Right ventricle myocardium superior (tissue), 1 donor: ENCODE results near the gene EDAR. TPM values are rescaled to one million over a fixed set of nuclear protein-coding genes. Genes with fewer than 3 reads are reported as not detected.

Experiments used
- ATAC-seq: fragments of 200-7000 bp; cut with Tn5 transposase; one replicate; pipeline ENCODE4 v1.9.1; 2020; ENCODE audit warnings: mild to moderate bottlenecking; ENCODE audit not compliant: poor library complexity
- DNase-seq: peaks from one replicate; pipeline ENCODE4 v3.0.0-alpha.2; 2020
- intact Hi-C: fragments of 100-400 bp; cut with DNase I; formaldehyde crosslinking; loops from one replicate; pipeline ENCODE4 v1.11.2; 2022
- total RNA-seq: library from RNA; stranded (reverse); fragmentation: NEBNext Ultra II Directional; extraction: Animal tissue kit (Norgen Biotek cat#: 25700); gene quantifications from one replicate; pipeline ENCODE4 v1.2.1, GENCODE V29; 2021
- donor health status: DM: no; HTN: yes; CAD: no; lungs with severe emphysema.

Gene EDAR
- total RNA-seq, 1 donor from 2014 or later: 0.11 TPM

DNA sequence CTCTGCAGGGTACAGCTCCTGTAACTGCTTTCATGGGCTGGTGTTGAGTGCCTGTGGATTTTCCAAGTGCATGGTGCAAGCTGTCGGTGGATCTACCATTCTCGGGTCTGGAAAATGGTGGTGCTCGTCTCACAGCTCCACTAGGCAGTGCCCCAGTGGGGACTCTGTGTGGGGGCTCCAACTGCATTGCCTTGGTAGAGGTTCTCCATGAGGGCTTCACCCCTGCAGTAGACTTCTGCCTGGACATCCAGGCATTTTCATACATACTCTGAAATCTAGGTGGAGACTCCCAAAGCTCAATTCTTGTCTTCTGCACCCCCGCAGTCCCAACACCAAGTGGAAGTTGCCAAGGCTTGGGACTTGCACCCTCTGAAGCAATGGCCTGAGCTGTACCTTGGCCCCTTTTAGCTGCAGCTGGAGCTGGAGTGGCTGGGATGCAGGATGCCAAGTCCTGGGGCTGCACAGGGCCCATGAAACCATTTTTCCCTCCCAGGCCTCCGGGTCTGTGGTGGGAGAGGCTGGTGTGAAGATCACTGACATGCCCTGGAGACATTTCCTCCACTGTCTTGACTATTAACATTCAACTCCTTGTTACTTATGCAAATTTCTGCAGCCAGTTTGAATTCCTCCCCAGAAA, 41.6 kb downstream of the EDAR start:
- DNase-seq (no peak), ATAC-seq (no peak)
- intact Hi-C loops: no loop called here

GRCh38 chr2:108946442-108946841, 42.6 kb downstream of the EDAR start:
- no peak for DNase-seq
- intact Hi-C loops: no loop called here
- ATAC-seq: no peak

- ATAC-seq (peak; percentile 97), DNase-seq (peak; percentile 89)
- intact Hi-C loops: no loop called here
These were observed 43.1 kb downstream of the EDAR start for GRCh38 chr2:108945969-108946368.

DNA sequence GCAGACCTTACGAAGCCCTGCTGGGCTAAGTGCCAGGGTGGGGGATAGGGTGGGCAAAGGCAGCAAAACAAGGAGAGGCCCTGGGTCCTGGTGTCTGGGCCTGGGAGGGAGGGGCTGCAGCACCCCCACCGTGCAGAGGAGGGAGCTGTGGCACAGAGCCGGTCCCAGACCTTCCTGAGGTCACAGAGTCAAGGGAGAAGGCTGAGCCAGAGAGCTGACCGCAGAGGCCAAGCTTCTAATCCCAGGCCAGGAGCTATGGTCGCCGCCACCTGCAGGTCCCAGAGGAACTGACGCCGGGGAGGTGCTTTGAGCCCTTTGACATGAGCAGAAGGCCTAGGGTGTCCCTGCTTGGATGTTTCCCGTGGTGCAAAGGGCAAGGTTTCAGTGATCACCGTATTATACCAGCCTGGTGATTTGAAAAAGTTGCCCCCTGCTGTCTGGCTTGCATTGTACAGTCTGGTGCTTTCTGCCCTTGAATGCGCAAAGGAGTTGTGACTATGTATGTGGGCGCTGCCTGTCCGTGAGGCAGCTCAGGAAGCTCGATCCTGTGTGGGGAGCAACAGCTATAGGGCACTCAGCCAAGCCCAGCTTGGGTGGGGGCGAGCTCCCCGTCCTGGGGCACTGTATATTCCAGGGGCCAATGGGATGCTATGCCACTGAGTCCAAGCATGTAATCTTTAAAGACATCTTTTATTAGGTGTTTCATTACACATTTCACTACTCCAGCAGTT, 44.3 kb downstream of the EDAR start:
- intact Hi-C loops: no loop called here
- DNase-seq (no peak), ATAC-seq (peak; percentile 5)

GRCh38 chr2:108943751-108944150, 45.3 kb downstream of the EDAR start:
- intact Hi-C loops: no loop called here
- ATAC-seq: no peak
- DNase-seq: no peak

GRCh38 chr2:108942888-108943287, 46.1 kb downstream of the EDAR start:
- ATAC-seq (no peak), DNase-seq (no peak)
- intact Hi-C loops: no loop called here

GRCh38 chr2:108942231-108942825, 46.7 kb downstream of the EDAR start:
- DNase-seq (no peak), ATAC-seq (no peak)
- intact Hi-C loops: no loop called here

DNA sequence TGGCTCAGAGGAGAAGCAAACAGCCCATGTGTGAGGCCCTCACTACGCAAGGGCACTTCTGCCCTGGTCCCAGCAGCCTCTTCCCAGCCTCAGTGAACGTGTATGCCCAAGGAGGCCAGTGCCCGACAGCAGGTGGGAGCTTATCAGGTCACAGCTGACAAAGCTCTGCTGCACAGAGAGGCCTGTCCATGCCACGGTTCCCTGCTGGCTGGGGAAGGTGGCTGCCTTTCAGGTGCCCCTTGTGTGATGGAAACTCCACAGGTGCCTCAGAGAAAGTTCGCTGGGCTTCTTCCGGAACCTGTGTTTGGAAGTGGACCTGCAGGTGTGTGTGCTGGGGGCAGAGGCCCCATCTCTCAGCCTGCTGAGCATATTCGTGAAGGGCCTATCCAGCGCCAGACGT, 47.3 kb downstream of the EDAR start:
- ATAC-seq (no peak), DNase-seq (no peak)
- intact Hi-C loops: no loop called here

DNA sequence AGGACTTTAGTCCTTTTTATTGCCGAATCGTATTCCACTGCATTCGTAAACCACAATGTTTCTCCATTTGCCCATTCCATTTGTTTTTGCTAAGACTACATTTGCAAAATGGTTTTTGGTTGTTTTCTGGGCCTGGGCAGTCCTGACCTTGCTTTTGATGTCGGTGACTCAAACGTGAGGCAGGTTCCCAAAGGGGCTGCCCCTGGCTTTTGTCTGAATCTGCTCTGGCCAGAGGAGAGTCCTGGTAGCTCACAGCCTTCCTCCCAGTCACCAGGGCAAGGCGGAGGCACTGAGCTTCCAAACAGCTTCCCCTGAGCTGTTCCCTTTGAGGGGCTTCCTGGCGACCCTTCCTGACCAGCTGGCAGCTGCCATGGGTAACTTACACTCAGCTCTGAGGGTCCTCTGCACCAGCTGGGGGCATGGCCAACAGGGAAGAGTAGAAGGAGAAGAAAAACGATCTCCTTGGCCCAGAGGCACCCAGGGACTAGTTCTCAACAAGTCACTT, 47.8 kb downstream of the EDAR start:
- DNase-seq (no peak), ATAC-seq (no peak)
- intact Hi-C loops: no loop called here

DNA sequence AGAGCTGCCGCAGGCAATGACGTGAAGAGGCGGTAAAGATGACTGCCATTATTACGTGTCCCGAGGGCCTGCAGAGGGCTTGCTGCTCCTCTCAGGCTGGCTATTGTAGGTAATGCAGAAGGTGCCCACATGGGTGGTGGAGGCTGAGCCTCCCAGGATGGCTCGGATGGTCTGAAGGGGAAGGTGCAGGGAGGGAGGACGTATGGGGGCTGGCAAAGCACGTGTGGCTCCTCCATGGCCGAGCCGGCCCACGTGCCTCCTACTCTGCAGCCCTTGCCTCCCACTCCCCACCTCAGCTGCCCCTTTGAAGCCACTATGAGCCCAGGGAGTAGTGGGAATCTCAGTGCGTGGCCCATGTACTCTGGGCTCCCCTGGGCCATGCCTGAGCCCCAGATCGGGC, 48.9 kb downstream of the EDAR start:
- intact Hi-C loops: no loop called here
- no peak for ATAC-seq
- DNase-seq: no peak

- DNase-seq: no peak
- intact Hi-C loops: no loop called here
- no peak for ATAC-seq
These were observed 50.8 kb downstream of the EDAR start for GRCh38 chr2:108938077-108938710.

DNA sequence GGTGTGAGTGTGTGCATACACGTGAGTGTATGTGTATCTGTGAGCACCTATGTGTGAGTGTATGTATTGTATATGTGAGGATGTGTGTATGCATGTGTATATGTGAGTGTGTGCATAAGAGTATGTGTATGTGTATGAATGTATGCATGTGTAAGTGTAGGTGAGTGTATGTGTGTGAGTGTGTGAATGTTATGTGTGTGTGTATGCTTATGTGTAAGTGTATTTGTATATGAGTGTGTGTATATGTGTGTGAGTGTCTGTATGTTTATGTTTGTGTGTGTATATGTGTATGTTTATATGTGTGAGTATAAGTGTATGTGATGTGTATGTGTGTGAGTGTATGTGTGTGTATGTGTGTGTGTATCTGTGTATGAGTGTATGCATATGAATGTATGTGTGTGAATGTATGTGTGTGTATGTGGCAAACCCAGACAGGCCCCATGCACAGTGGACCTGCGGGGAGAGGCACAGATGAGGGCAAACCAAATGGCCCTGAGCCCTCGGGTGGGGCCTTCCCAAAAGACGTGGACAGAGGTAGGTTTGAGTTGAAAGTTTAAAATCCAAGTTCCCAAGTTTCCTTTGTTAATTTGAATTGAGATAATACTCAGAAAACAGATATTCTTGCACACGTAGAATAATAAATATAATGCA, 51.5 kb downstream of the EDAR start:
- ATAC-seq: no peak
- intact Hi-C loops: no loop called here
- DNase-seq: no peak

GRCh38 chr2:108936866-108937265, 52.2 kb downstream of the EDAR start:
- ATAC-seq (peak; percentile 87), DNase-seq (no peak)
- intact Hi-C loops: no loop called here

GRCh38 chr2:108936076-108936864, 52.8 kb downstream of the EDAR start:
- intact Hi-C loops: no loop called here
- peak; percentile 8 for ATAC-seq
- DNase-seq: no peak

- no peak for ATAC-seq
- no peak for DNase-seq
- intact Hi-C loops: no loop called here
These were observed 53.7 kb downstream of the EDAR start for GRCh38 chr2:108935271-108935741.

DNA sequence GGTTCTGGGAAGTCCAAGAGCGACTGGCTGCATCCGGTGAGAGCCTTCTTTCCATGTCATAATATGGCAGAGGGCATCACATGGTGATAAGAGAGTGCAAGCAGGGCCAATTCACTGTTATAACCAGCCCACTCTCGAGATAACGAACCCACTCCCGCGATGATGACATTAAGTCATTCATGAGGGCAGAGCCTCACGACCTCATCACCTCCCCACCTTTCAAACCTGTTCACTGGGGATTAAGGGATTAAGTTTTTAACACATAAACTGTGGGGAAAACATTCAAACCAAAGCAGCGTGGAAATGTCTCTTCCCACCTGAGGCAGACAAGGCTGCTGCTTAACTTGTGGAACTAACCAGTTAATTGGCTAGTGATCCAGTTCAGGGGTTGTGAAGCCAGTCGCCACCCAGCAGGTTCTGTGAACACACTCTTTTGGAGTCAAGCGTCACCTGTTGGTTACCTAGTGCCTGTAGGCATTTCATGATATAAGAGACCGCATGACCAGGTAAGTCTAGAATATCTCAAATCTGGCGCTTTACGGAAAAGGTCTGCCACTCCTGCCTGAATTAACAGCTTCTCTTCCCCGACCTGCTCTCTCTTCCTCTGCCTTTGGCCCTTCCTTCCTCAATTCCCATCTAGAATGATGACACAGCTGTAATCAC, 54.3 kb downstream of the EDAR start:
- intact Hi-C loops: no loop called here
- ATAC-seq: no peak
- DNase-seq: no peak

DNA sequence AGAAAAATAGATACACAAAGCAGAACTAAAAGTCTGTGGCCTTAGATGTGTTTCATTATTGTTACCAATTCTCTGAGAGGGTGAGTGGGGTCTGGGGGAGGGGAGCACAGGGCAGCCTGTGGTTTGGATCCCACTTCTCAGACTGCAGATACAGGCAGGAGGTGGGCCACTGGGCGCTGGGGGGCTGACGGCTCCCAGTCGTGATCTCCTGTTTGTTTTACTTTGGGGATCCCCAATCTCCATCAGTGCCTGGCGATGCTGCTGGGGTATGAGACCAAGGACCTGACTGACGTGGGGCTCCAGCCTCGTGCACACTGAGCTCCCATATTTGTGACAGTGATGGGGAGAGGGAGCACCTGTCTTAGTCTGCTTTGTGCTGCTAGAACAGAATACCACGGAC, 54.9 kb downstream of the EDAR start:
- intact Hi-C loops: no loop called here
- ATAC-seq (no peak), DNase-seq (no peak)

DNA sequence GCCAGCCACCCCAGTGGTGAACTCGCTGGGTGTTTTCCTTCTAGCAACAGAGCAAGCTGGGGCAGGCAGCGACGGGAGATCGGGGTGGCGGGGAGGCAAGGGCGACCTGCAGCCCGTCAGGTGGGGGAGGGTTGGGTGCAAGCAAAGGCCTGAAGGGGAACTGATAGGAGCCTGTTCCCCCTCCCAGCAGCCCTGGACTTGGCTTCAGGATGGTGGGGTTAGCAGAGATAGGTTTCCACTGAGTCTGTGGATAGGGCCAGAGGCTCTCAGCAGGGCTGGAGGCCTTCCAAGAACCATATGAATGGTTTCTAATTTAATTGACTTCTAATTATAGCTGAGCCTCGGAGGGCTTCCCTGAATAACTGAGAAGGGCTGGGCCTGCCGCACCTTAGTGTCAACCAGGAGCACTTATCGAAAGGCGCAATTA, 55.3 kb downstream of the EDAR start:
- intact Hi-C loops: no loop called here
- ATAC-seq (peak; percentile 80), DNase-seq (peak; percentile 69)
